HFFc6 (cell line): ENCODE measurements around the gene QTRT2. TPM values are rescaled to one million over a fixed set of nuclear protein-coding genes. Genes with fewer than 3 reads are reported as not detected.
A peak's percentile ranks its signal among the peaks of the same experiment; 100 is the strongest.

ENCODE experiments used
- DNase-seq: peaks from one replicate; pipeline ENCODE4 v3.0.0-alpha.2; 2018
- H3K27ac Mint-ChIP-seq: 2 replicates; pipeline ENCODE4 v1.8.0; 2020; ENCODE audit warnings: mild to moderate bottlenecking, mixed read lengths
- H3K27me3 Mint-ChIP-seq: 2 replicates; pipeline ENCODE4 v1.8.0; 2021; ENCODE audit warnings: mild to moderate bottlenecking, moderate library complexity, mixed read lengths; ENCODE audit not compliant: insufficient read depth
- H3K36me3 Mint-ChIP-seq: 2 replicates; pipeline ENCODE4 v1.8.0; 2021; ENCODE audit warnings: low read depth, mixed read lengths
- H3K4me1 Mint-ChIP-seq: 2 replicates; pipeline ENCODE4 v1.8.0; 2020; ENCODE audit warnings: low read depth, mixed read lengths
- H3K4me3 Mint-ChIP-seq: 2 replicates; pipeline ENCODE4 v1.8.0; 2020; ENCODE audit warnings: mild to moderate bottlenecking, moderate library complexity, mixed read lengths
- H3K9me3 Mint-ChIP-seq: 2 replicates; pipeline ENCODE4 v1.8.0; 2020; ENCODE audit warnings: mild to moderate bottlenecking, mixed read lengths
- total RNA-seq, 6 experiments: library from RNA; stranded (reverse); fragmentation: NEBNext Ultra II Directional; extraction: Animal tissue kit (Norgen Biotek cat#: 25700); gene quantifications; 2 replicates in 1 of 6; 3 replicates in 5 of 6; pipeline ENCODE4 v1.2.3, GENCODE V29; 2021
- TF ChIP-seq, protein P1 (sequence below): fragments of 200-600 bp; sonication (generic); IDR thresholded peaks from 2 replicates; pipeline ENCODE4 v1.5.0; 2021; ENCODE audit warnings: antibody characterized with exemption, mild to moderate bottlenecking

QTRT2 gene
- total RNA-seq, 6 experiments from 2014 or later: 18.1 to 23.2 (median 22.0) TPM

DNA sequence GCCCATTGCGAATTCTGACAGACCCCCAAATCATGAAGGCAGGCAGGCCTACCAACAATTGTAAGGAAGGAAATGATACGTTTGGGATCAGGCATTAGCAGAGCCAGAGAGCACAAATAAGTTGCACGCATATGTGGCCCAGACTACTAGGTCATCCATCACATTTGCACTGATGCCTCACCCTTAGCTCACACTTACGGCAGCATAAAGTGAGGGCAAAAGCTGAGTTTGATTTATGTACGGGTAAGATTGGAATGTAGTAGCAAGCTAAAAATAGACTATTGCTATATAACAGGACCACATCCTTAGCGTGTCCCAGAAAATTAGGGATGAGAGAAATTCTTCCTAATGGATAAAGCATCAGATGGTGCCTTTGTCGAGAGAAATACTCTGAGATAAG lies 58.6 kb downstream of the QTRT2 start:
- peaks cover 21% of the 10 kb centered on the region for H3K4me1 Mint-ChIP-seq
- TF ChIP-seq, protein P1, sequence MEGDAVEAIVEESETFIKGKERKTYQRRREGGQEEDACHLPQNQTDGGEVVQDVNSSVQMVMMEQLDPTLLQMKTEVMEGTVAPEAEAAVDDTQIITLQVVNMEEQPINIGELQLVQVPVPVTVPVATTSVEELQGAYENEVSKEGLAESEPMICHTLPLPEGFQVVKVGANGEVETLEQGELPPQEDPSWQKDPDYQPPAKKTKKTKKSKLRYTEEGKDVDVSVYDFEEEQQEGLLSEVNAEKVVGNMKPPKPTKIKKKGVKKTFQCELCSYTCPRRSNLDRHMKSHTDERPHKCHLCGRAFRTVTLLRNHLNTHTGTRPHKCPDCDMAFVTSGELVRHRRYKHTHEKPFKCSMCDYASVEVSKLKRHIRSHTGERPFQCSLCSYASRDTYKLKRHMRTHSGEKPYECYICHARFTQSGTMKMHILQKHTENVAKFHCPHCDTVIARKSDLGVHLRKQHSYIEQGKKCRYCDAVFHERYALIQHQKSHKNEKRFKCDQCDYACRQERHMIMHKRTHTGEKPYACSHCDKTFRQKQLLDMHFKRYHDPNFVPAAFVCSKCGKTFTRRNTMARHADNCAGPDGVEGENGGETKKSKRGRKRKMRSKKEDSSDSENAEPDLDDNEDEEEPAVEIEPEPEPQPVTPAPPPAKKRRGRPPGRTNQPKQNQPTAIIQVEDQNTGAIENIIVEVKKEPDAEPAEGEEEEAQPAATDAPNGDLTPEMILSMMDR: no peak
- no peaks in the 10 kb centered on the region for H3K9me3 Mint-ChIP-seq
- H3K27me3 Mint-ChIP-seq: no peaks in the 10 kb centered on the region
- H3K27ac Mint-ChIP-seq: no peak overlapping the region
- H3K36me3 Mint-ChIP-seq: no peaks in the 10 kb centered on the region
- no peak for DNase-seq
- no peak overlapping the region for H3K4me3 Mint-ChIP-seq

DNA sequence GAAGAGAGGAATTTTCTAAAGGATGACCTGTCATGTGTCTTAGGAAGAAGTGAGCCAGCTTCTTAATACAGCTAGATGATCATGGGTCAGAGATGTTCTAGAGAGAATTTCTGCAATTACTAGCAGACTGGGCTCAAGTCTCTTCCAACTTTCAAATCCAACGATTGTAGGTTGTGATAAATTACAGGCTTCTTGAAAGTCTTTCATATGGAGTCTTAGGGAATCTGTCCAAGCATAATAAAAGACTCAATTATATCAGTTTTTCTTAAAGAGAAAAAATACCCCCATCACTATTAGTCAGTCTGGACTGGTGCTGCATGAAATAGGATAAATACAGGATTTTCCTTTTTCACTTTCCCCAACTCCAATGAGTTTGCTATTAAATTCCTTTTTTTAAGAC lies 63.2 kb downstream of the QTRT2 start:
- no peak for DNase-seq
- Mint-ChIP-seq H3K27ac (no peak overlapping the region), H3K4me3 (no peak overlapping the region), H3K4me1 (peaks cover 23% of the 10 kb centered on the region), H3K9me3 (no peaks in the 10 kb centered on the region), H3K36me3 (no peaks in the 10 kb centered on the region), H3K27me3 (no peaks in the 10 kb centered on the region)
- TF ChIP-seq, protein P1: no peak

DNA sequence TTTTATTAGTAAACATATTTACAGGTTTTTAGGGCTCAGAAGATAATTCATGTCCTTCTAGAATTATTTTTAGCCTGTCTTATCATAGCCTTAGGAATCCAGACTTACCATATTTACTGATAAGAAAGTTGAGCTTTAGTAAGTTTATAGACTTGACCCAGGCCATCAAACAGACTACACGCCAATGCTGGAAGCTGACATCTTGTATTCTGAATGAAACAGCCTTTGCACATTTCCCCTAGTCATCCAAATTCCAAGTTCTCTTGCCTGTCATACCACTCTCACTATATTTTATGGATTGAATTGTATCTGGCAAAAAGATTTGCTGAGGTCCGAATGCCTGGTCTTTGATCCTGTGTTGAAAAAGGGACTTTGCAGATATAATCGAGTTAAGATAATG lies 63.7 kb downstream of the QTRT2 start:
- Mint-ChIP-seq H3K4me1 (peaks cover 19% of the 10 kb centered on the region), H3K36me3 (no peaks in the 10 kb centered on the region), H3K27me3 (no peaks in the 10 kb centered on the region), H3K9me3 (no peaks in the 10 kb centered on the region), H3K4me3 (no peak overlapping the region), H3K27ac (0 out of 2 replicates have a peak overlapping the region, but pooled peaks have one; percentile 5)
- TF ChIP-seq, protein P1: no peak
- no peak for DNase-seq

DNA sequence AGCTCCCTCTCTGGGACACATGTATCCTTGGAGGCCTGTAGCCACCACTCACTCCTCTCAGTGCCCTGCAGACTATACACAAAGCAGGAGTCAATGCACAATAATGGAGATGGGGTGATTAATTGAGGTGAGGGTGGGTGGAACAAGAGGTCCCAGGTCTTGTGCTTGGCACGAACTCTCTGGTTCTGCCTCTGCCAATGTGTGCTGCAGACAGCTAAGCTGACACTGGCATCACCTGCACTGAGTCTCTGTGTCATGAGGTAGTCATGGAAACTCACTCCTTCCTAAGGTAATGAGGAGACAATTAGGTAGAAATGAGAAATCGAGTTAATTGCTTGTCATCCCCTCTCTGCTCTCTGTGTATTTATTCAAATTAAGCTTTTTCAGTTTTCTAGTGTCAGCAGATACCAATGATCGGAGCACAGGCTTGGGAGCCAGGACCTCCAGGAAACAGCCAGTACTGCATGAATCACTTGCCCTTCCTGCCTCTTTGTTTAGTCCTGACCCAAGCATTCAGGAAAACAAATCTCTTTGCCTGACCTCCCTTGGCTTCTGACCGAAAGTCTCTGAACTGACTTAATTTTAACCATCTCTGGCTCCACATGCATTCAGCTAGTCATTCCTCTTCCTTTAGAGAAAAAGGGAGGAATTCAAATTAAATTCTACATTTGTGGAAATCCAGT lies 65.6 kb downstream of the QTRT2 start:
- peak overlapping the region; percentile 65 for H3K27ac Mint-ChIP-seq
- H3K4me1 Mint-ChIP-seq: peaks cover 17% of the 10 kb centered on the region
- TF ChIP-seq, protein P1: no peak
- H3K4me3 Mint-ChIP-seq: no peak overlapping the region
- H3K36me3 Mint-ChIP-seq: no peaks in the 10 kb centered on the region
- DNase-seq: peak; percentile 29
- H3K9me3 Mint-ChIP-seq: no peaks in the 10 kb centered on the region
- H3K27me3 Mint-ChIP-seq: no peaks in the 10 kb centered on the region

DNA sequence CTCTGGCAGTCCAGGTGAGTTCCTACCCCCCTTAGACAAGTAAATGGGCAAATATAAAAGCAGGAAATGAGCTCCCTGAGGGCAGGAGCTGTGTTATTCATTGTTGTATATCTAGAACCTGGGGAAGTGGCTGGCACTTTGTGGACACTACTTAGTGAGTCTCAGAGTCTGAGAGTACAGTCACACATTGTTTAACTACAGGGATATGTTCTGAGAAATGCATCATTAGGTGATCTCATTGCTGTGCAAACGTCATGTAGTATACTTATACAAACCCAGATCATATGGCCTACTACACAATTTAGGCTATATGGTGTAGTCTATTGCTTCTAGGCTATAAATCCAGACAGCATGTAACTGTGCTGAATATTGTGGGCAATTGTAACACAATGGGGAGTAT lies 69.9 kb downstream of the QTRT2 start:
- H3K9me3 Mint-ChIP-seq: no peaks in the 10 kb centered on the region
- TF ChIP-seq, protein P1: no peak
- no peak for DNase-seq
- no peak overlapping the region for H3K27ac Mint-ChIP-seq
- peaks cover 2% of the 10 kb centered on the region; the same call in 1 of the 2 replicates for H3K27me3 Mint-ChIP-seq
- no peaks in the 10 kb centered on the region for H3K36me3 Mint-ChIP-seq
- H3K4me3 Mint-ChIP-seq: no peak overlapping the region
- H3K4me1 Mint-ChIP-seq: peaks cover 33% of the 10 kb centered on the region
